ENCODE measurements around the gene OR51V1. TPM values are rescaled to one million over a fixed set of nuclear protein-coding genes. Genes with fewer than 3 reads are reported as not detected.

Gene OR51V1
- total and polyA plus RNA-seq, 10 of the 15 experiments (the other 5 are each of a cell fraction or from before 2014, with no cell fraction given) = not detected

- ChIA-PET POLR2A (no interaction called here), SMC1A (ENCODE audit: uncharacterized antibody, unreplicated experiment) (no interaction called here), RAD21 (ENCODE audit: unreplicated experiment) (no interaction called here), CTCF (no interaction called here)
- ATAC-seq = no peak
- H3K4me3 ChIP-seq = no peak overlapping the region
- no peak overlapping the region for H2AFZ ChIP-seq (ENCODE audit: control insufficient read depth, low read depth, low read length)
- DNase-seq (ENCODE audit: low read depth, low spot score) = no peak
- H4K20me1 ChIP-seq (ENCODE audit: control insufficient read depth, insufficient read depth) = no peaks in the 10 kb centered on the region
- no peak overlapping the region for H3K27ac ChIP-seq (ENCODE audit: control insufficient read depth, insufficient read depth)
- H3K9ac ChIP-seq (ENCODE audit: control insufficient read depth, insufficient read depth, low read length) = no peak overlapping the region
- H3K4me1 ChIP-seq (ENCODE audit: control insufficient read depth, insufficient read depth, low read length) = no peaks in the 10 kb centered on the region; the same call in 1 of the 2 replicates
- H3K27me3 ChIP-seq (replicated peaks in 1 of 2; ENCODE audit: control insufficient read depth in 2 of 2, insufficient read depth in 2 of 2, low read length in 1 of 2) = no peaks in the 10 kb centered on the region
- 89% methylated on average over 1 of the region's 1 CpG for WGBS (ENCODE audit: insufficient coverage, insufficient replicate concordance, low lambda C conversion rate, missing lambda C conversion rate)
- H3K9me3 ChIP-seq (replicated peaks; ENCODE audit: control insufficient read depth, insufficient read depth, low read length) = no peaks in the 10 kb centered on the region
- no peak overlapping the region for H3K4me2 ChIP-seq (ENCODE audit: control insufficient read depth, insufficient read depth)
- intact Hi-C loops (cut with micrococcal nuclease; ENCODE audit: unreplicated experiment) (no loop called here), in situ Hi-C loops (cut with MboI) (no loop called here)
- TF ChIP-seq ZBTB11 (CRISPR knock-in tag; IDR thresholded peaks at IDR 0.05) (no peak), ATF2 (IDR thresholded peaks at IDR 0.05; ENCODE audit: low read length) (no peak)
- no peaks in the 10 kb centered on the region for H3K36me3 ChIP-seq (ENCODE audit: control insufficient read depth in 2 of 2, insufficient read depth in 2 of 2, low read length in 1 of 2)
- BruUV-seq (replicated peaks) = no TSS peak
- no peak for FAIRE-seq
- no peaks in the 10 kb centered on the region for H3K79me2 ChIP-seq (ENCODE audit: control insufficient read depth, insufficient read depth, low read length)
Measured at GRCh38 chr11:5230266-5230665, 29.8 kb upstream of the OR51V1 start.
